ENCODE measurements around the gene GALNT10. TPM values are rescaled to one million over a fixed set of nuclear protein-coding genes. Genes with fewer than 3 reads are reported as not detected.

GALNT10 gene
- total RNA-seq, 1 donor from 2014 or later, result 5.7 TPM

DNA sequence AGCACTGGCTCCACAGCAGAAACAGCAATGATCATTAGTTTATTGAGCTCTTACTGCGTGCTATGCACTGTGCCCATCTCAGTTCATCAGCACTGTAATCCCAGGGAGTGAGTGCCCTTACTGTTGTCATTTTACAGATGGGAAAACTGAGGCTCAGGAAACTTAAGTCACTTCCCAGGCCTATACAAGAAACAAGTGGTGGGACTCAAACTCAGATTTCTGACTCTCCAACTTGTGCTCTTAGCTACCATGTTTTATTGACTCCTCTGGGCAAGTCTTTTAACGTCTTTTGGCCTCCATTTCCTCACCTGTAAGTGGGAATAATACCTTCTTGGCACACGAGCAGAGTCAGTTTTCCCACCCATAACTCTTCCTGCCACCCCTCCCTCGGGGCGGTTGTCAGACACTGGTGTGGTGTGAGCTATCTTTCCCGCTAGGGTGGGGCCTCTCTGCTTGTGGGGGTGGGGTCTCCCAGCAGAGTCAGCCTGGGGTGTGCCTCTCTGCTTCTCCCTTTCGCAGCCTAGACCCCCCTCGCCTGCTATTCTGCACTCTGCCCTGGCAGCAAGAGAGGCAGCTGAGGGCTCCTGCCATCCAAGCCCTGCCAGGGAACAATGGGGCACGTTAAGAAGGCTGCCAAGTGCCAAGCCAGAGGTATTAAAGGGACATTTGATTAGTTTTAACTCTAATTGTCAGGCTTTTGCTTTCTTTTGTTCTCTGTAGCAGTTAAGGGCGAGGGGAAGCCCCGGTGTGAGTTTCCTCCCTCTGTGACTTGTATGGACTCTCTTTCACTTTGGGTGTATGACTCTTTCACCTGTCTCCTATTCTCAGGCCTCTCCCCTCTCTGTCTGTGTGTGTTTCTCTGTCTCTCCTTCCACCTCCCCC is 12.1 kb downstream of the GALNT10 start:
- FAIRE-seq, result no peak
- no peak for DNase-seq (ENCODE audit: low spot score in 2 of 2)

DNA sequence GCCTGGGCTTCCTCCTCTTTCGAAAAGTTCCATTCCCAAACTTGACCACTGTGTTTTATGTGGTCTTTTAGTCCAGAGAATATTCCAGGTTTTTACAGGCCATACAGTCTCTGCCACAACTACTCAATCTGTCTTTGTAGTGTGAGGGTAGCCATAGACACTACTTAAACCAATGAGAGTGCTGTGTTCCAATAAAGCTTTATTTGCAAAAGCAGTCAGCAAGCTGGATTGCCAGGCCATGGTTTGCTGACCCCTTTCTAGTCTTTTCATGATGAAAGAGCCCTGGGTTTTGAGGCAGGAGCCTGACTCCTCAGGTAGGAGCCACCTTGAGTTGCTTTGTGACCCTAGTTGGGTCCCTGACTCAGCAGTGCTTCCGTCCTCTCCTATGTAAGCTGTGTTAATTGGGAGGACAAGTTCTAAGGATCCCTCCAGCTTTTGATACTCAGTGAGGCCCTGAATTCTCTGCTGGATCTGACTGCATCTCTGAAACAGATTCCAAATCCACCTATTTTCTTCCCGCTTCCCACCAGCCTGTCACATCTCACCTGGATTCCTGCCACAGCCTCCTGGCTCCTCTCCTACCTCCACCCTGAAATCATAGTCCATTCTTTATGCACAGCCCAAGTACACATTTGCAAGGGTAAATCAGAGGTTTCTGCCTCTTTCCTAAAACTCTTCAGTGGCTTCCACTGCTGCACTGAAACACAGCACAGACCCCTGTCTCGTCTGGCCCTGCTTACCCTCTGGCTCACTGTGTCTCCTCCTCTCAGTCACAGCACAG is 13.5 kb downstream of the GALNT10 start:
- DNase-seq (ENCODE audit: low spot score in 2 of 2), result no peak
- FAIRE-seq, result no peak

DNA sequence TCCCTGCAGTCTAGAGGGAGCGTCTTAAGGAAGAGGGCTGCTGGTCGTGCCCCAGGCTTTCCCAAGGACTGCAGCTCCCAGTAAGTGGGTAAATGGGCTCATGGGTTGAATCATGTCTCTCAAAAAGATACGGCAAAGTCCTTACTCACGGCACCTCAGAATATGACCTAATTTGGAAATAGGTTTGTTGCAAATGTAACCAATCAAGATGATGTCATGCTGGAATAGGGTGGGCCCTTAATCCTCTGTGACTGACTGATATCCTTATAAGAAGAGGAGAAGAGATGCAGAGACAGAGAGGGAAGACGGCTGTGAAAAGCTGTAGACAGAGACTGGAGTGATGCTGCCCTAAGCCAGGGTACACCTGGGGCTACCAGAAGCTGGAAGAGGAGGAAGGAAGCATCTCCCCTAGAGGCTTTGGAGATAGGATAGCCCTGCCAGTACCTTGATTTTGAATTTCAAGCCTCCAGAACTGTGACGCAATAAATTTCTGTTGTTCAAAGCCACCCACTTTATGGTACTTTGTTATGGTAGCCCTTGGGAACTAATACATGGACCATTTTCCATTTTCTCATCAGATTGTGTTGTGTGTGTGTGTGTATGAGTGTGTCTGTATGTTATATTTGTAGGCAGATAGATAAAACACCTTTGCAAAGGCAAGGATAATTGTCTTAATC is 15.0 kb downstream of the GALNT10 start:
- FAIRE-seq, result no peak
- DNase-seq (ENCODE audit: low spot score in 2 of 2), result no peak

GRCh38 chr5:154206311-154206710 is 15.8 kb downstream of the GALNT10 start:
- no peak for DNase-seq (ENCODE audit: low spot score in 2 of 2)
- no peak for FAIRE-seq

- DNase-seq (ENCODE audit: low spot score in 2 of 2), result no peak
- no peak for FAIRE-seq
Measured at GRCh38 chr5:154207204-154207603, 16.7 kb downstream of the GALNT10 start.

GRCh38 chr5:154209591-154210081 is 19.1 kb downstream of the GALNT10 start:
- DNase-seq (ENCODE audit: low spot score in 2 of 2) (no peak), FAIRE-seq (no peak)

DNA sequence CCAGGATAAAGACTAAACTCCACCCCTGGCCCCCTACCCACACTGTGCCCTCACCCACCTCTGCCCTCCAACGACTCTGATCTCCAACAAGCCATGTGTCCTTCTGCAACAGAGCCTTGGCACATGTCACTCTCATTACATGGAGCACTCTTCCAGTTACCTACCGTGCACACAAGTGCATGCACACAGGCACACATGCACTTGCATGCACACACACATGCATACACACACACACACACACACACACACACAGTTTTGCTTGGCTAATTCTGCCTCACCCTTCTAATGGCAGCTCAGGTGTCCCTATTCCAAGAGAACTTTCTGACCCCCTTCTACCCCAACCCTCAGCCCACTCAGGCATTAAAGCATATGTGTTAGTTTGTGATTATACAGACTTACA is 19.6 kb downstream of the GALNT10 start:
- FAIRE-seq, result no peak
- no peak for DNase-seq (ENCODE audit: low spot score in 2 of 2)

DNA sequence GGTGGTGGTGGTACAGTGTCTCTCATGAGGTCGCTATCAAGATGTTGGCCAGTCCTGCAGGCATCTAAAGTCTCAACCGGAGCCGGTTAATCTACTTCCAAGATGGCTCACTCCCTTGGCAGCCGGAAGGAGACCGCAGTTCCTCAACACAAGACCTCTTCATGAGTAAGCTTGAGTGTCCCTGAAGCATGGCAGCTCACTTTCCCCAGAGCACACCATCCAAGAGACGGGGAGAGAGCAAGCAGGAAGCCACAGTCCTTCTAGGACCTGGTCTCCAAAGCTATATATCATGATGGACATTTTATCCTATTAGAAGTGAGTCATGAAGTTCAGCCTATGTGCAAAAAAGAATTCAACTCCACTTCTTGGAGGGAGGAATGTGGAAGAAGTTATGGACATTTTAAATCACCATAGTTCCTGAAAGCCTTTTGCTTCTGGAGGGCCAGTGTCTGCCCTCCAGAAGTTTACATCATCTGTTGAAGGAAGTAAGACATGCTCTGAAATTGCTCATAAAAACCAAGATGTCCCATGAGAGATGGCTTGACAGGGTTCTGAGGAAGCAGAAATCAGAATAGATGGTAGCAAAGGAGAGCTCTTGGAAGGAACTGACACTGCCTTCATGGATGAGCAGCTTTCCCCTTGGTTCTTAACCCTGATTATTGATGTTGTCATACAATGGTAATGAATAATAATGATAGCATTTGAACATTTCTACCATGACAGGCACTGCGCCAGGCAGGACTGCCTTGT is 21.3 kb downstream of the GALNT10 start:
- FAIRE-seq (no peak), DNase-seq (ENCODE audit: low spot score in 2 of 2) (no peak)

DNA sequence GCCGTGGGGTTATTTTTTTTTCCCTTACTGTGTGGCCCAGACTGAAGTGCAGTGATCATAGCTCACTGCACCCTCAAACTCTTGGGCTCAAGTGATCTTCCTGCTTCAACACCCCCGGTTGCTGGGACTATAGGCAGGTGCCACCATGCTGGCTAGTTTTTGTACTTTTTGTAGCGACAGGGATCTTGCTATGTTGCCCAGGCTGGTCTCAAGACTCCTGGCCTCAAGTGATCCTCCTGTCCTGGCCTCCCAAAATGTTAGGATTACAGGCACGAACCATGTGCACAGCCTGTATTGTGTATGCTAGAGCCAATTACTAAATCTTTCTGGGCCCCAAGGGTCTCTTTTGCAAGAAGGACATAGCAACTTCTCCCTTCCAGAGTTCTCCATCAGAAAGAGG is 23.1 kb downstream of the GALNT10 start:
- DNase-seq (ENCODE audit: low spot score in 2 of 2) (no peak), FAIRE-seq (no peak)

DNA sequence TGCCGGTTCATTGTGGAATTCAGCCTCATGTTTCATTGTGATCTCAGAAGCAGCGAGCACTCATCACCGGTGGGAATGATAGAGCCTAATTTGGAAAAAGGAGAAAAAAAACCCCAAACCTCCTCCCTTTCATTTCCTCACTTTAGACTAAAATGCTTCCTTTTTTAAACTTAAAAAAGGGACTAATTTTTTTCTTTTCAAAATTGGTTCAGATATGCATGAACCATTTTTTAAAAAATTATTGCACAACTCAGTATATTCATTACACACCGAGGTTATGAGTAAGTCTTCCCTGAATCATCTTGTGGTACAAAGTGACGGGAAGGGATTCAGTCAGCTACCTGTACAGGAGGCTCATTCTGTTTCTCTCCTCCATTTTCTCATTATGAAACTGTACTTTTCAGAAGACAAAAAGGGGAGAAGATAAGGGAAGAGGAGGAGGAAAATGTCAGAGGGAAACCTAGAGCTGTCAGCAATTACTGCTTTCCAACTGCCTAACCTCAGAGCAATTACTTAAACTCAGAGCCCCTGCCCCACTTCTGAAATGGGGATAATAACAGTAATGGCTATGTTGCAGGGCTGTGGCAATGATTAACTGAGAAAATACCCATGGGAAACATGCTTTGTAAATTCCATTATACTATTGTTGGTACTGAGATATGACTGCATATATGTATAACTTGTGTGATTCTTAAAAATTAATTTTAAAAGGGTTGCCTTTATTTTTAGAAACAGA is 24.0 kb downstream of the GALNT10 start:
- FAIRE-seq (no peak), DNase-seq (ENCODE audit: low spot score in 2 of 2) (no peak)

DNA sequence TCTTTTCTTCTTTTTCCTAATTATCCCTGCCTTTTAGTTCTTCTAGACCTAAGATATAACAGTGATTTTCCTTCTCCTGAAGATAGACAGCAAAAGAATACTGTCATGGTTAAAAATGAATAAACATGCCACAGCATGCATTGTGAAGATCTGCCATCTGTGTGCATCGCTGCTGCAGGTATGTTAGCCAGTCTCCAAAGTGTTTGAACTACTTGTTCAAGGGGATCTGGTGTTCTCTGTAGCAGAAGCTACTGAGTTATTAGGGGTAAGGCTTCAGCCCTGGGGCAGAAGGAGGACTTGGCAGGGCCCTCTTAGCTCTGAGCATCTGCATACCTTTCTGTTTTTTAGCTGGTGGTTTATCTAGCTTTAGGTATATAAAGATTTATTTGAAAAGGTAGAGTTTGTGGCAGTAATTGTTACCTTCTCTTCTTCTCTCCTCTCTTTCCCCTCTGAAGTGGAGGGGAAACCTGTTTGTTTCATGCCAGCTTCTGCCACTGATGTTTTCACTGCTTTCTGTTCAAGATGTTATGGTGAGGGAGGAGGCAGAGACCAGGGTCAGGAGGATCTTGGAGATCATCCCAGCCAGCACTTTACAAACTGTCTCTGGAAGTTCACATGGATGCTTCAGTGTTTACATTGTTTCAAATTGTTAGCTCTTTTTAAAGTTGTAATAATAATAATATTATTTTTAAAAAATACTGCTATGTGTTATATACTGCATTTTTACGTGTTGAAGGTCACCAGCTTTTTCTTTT is 25.2 kb downstream of the GALNT10 start:
- DNase-seq (ENCODE audit: low spot score in 2 of 2), result no peak
- FAIRE-seq, result no peak

- no peak for FAIRE-seq
Measured at GRCh38 chr5:154217462-154217861, 26.9 kb downstream of the GALNT10 start.

GRCh38 chr5:154218786-154219185 is 28.3 kb downstream of the GALNT10 start:
- DNase-seq (ENCODE audit: low spot score in 2 of 2), result no peak
- FAIRE-seq, result no peak

More at GRCh38 chr5:154217462-154217861, 26.9 kb downstream of the GALNT10 start:
- no peak for DNase-seq (ENCODE audit: low spot score in 2 of 2)

GRCh38 chr5:154220625-154221024 is 30.1 kb downstream of the GALNT10 start:
- no peak for FAIRE-seq

DNA sequence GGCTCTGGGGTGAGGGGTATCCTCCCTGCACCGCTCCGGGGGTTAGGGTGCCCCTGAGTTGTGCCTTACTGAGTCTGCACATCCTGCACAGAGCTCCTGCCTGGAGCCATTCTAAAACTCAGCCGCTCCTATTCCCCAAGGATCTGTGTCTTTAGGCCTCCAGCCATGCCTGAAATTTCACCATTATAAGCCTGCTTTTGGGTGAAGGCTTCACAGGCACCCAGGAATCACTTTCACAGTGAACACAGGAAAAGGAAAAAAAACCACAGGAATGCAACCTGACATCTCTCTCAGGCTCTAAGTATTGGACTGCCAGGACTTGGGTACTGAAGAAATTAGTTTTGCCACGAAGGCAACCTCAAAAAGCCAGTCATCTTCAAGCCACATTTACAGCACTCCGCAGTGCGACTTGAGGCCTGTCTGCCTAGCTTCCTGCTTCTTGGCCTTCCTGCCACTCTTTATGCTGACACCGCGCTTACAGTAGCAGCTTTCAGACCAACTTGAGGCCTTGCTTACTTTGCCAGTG is 30.9 kb downstream of the GALNT10 start:
- FAIRE-seq, result no peak

More at GRCh38 chr5:154220625-154221024, 30.1 kb downstream of the GALNT10 start:
- no peak for DNase-seq (ENCODE audit: low spot score in 2 of 2)

DNA sequence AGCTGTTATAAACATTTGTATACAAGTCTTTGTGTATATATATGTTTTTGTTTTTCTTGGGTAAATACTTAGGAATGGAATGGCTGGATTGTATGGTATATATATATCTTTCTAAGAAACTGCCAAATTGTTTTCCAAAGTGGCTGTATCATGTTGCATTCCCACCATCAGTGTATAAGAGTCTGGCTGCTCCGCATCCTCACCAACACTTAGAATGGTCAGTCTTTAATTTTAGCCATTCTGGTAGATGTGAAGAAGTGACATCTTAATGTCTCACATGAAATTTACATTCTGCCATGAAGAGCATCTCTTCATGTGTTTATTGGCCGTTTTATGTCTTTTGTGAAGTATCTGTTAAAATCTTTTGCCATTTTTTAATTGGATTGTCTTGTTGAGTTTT is 31.9 kb downstream of the GALNT10 start:
- no peak for FAIRE-seq
- DNase-seq (ENCODE audit: low spot score in 2 of 2), result no peak

More for the DNA sequence above, 30.9 kb downstream of the GALNT10 start:
- DNase-seq (ENCODE audit: low spot score in 2 of 2), result no peak

DNA sequence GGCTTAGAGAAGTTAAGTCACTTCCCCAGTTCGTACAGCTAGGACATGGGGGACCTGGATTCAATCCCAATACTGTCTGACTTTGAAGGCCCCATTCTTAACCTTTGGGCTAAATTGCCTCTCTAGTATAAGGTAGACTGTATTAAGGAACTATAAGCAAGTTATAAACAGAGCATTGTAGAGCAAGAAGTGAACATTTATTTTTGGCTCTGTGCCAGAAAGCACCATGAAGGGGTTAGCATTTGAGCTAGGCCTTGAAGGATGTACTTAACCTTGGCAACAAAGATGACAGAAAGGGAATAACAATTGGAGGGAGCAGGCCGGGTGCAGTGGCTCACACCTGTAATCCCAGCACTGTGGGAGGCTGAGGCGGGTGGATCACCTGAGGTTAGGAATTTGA is 32.8 kb downstream of the GALNT10 start:
- FAIRE-seq, result no peak
- no peak for DNase-seq (ENCODE audit: low spot score in 2 of 2)

- FAIRE-seq, result no peak
- no peak for DNase-seq (ENCODE audit: low spot score in 2 of 2)
Measured at GRCh38 chr5:154227090-154227489, 36.6 kb downstream of the GALNT10 start.
